HepG2 (cell line): Measurements from ENCODE around the gene ADM. TPM values are rescaled to one million over a fixed set of nuclear protein-coding genes. Genes with fewer than 3 reads are reported as not detected.
A peak's percentile ranks its signal among the peaks of the same experiment; 100 is the strongest.

Source experiments
- AKNA ChIP-seq: sonication (generic); formaldehyde crosslinking; IDR thresholded peaks from 2 replicates; pipeline ENCODE4 v1.4.0; 2020; ENCODE audit warnings: missing genetic modification reagents, borderline replicate concordance
- GABPB1 ChIP-seq: IDR thresholded peaks from 2 replicates; pipeline ENCODE4 v1.6.1; 2016; ENCODE audit warnings: mild to moderate bottlenecking, missing genetic modification reagents, moderate library complexity, missing compliant biosample characterization
- KLF9 ChIP-seq: IDR thresholded peaks from 2 replicates; pipeline ENCODE4 v1.6.1; 2016; ENCODE audit warnings: low read depth
- POLR2AphosphoS2 ChIP-seq: IDR thresholded peaks from 2 replicates; pipeline ENCODE4 v1.6.1; 2011; ENCODE audit warnings: low read depth, low read length, improper control_type of control experiment
- PPARG ChIP-seq: conservative IDR thresholded peaks from 2 replicates; pipeline ENCODE4 v1.6.1; 2016; ENCODE audit warnings: missing biosample characterization, missing genetic modification reagents
- PTBP1 ChIP-seq: fragments of 200-400 bp; formaldehyde crosslinking; IDR thresholded peaks from 2 replicates; pipeline ENCODE4 v1.6.1; 2018; ENCODE audit warnings: low read length, low read depth; ENCODE audit not compliant: poor library complexity, severe bottlenecking
- ZBTB1 ChIP-seq: sonication (generic); formaldehyde crosslinking; IDR thresholded peaks from 2 replicates; pipeline ENCODE4 v1.4.0; 2020; ENCODE audit warnings: missing genetic modification reagents, borderline replicate concordance
- ZBTB25 ChIP-seq: IDR thresholded peaks from 2 replicates; pipeline ENCODE4 v1.6.1; 2018; ENCODE audit warnings: missing genetic modification reagents
- ZBTB42 ChIP-seq: sonication (generic); formaldehyde crosslinking; IDR thresholded peaks from 2 replicates; pipeline ENCODE4 v1.5.0; 2020; ENCODE audit warnings: mild to moderate bottlenecking, missing genetic modification reagents
- ZNF10 ChIP-seq: sonication (generic); formaldehyde crosslinking; IDR thresholded peaks from 2 replicates; pipeline ENCODE4 v1.4.0; 2020; ENCODE audit warnings: mild to moderate bottlenecking, low read depth, missing genetic modification reagents, borderline replicate concordance
- ZNF281 ChIP-seq: sonication (generic); formaldehyde crosslinking; IDR thresholded peaks from 2 replicates; pipeline ENCODE4 v1.4.0; 2020; ENCODE audit warnings: missing genetic modification reagents, borderline replicate concordance
- ZNF501 ChIP-seq: sonication (generic); formaldehyde crosslinking; IDR thresholded peaks from 2 replicates; pipeline ENCODE4 v1.5.1; 2020; ENCODE audit warnings: mild to moderate bottlenecking, moderate library complexity, missing genetic modification reagents
- ZNF609 ChIP-seq: sonication (generic); formaldehyde crosslinking; IDR thresholded peaks from 2 replicates; pipeline ENCODE4 v1.4.0; 2020; ENCODE audit warnings: mild to moderate bottlenecking, missing genetic modification reagents, borderline replicate concordance
- ZNF7 ChIP-seq: IDR thresholded peaks from 2 replicates; pipeline ENCODE4 v1.6.1; 2016; ENCODE audit warnings: missing biosample characterization, missing genetic modification reagents
- polyA plus RNA-seq, 8 experiments: library from polyadenylated mRNA; depleted of rRNA in 3 of 8; stranded (reverse) in 7 of 8; unstranded in 1 of 8; fragments of >200 nt; fragmentation: Illumina TruSeq in 4 of 8; extraction: Trizol in 4 of 8; gene quantifications; 2 replicates each; pipeline versions ENCODE4 v1.2.1 to v1.2.3, GENCODE V29; 2011 to 2016; ENCODE audit warnings: low read depth in 4 of 8, missing spikeins in 1 of 8, mixed read lengths in 1 of 8; ENCODE audit not compliant: insufficient read depth in 1 of 8
- total RNA-seq, 5 experiments: library from RNA; depleted of rRNA; stranded (reverse); fragments of >200 nt; fragmentation: Illumina TruSeq; extraction: Trizol; gene quantifications; 2 replicates each; pipeline ENCODE4 v1.2.3, GENCODE V29; 2016; ENCODE audit warnings: low read depth in 1 of 5

Gene ADM
- total and polyA plus RNA-seq, 2 of the 13 experiments (the other 11 are each of a cell fraction or from before 2014, with no cell fraction given): 10.7 to 26.1 TPM

GRCh38 chr11:10307400-10308200, 2.7 kb downstream of the ADM start (continued):
- no peak for TF ChIP-seq AKNA (CRISPR knock-in tag)
- peak; percentile 76 for TF ChIP-seq PTBP1
- no peak for TF ChIP-seq ZBTB1 (CRISPR knock-in tag)
- peak; percentile 75 for TF ChIP-seq ZNF501 (CRISPR knock-in tag)
- TF ChIP-seq KLF9 (CRISPR knock-in tag): no peak
- TF ChIP-seq POLR2AphosphoS2: no peak
- TF ChIP-seq GABPB1: peak; percentile 62
- no peak for TF ChIP-seq PPARG
- no peak for TF ChIP-seq ZNF609 (CRISPR knock-in tag)
- no peak for TF ChIP-seq ZNF10
- TF ChIP-seq ZNF7: no peak
- no peak for TF ChIP-seq ZBTB42 (CRISPR knock-in tag)
- TF ChIP-seq ZBTB25 (CRISPR knock-in tag): no peak
- TF ChIP-seq ZNF281 (CRISPR knock-in tag): peak; percentile 27; the same call in 1 of the 2 replicates
